Measurements from ENCODE around the gene ADAR. TPM values are rescaled to one million over a fixed set of nuclear protein-coding genes. Genes with fewer than 3 reads are reported as not detected.

ADAR gene
- total RNA-seq, 2 experiments from 2014 or later, result 377 to 398 TPM

DNA sequence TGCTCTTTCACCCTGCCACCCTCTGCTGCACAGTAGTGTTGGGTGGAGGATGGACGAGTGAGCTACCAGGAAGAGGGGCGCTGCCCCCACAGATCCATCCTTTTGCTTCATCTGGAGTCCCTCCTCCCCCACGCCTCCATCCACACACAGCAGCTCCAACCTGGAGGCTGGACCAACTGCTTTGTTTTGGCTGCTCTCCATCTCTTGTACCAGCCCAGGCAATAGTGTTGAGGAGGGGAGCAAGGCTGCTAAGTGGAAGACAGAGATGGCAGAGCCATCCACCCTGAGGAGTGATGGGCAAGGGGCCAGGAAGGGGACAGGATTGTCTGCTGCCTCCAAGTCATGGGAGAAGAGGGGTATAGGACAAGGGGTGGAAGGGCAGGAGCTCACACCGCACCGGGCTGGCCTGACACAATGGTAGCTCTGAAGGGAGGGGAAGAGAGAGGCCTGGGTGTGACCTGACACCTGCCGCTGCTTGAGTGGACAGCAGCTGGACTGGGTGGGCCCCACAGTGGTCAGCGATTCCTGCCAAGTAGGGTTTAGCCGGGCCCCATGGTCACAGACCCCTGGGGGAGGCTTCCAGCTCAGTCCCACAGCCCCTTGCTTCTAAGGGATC is 31.9 kb downstream of the ADAR start:
- no peak for DNase-seq
- Mint-ChIP-seq H3K4me3 (no peak overlapping the region), H3K27me3 (peaks cover 5% of the 10 kb centered on the region), H3K36me3 (ENCODE audit: low read depth) (peaks cover 29% of the 10 kb centered on the region), H3K9me3 (no peaks in the 10 kb centered on the region), H3K27ac (peak overlapping the region; percentile 48), H3K4me1 (peaks cover 3% of the 10 kb centered on the region)
- ChIA-PET POLR2A (interaction anchor here (0.7 to 1.4 kb wide), 3 partner anchors 23 to 292 kb away, joined by 3 to 4 read pairs (median 3); no protein-coding TSS in a partner anchor), CTCF (interaction anchor here (1.1 to 1.4 kb wide), 2 partner anchors 16 to 361 kb away, joined by 3 to 5 read pairs; partner anchors contain the start of gene PMVK)

DNA sequence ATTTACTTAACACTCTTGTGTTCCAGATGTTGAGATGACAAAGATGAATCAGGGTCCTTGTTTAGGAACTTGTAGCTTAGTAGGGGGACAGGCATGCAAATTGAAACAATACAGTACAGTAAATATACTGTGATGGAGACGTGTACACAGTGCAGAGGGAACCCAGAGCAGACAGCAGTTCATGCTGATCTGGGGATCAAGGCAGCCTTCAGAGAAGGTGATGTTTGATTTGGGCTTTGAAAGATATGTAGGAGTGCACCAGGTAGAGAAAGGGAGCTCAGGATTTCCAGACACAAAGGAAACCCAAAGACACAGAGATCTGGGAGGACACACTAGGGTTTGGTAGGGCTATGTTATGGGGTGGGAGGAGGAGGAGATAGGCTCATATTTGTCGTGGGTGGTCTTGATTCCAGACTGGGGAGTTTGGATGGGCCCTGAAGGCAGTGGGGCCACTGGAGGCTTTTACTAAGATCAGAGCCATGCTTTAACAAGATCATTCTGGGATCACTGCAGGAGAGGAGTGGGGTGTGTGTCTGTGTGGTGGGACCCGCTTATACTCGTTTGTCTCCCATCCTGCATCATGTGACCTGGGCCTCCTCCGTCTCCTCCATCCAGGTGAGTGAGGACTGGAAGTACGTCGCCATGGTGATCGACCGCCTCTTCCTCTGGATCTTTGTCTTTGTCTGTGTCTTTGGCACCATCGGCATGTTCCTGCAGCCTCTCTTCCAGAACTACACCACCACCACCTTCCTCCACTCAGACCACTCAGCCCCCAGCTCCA is 32.6 kb downstream of the ADAR start:
- peaks cover 3% of the 10 kb centered on the region for H3K4me1 Mint-ChIP-seq
- ChIA-PET CTCF (no interaction called here), POLR2A (interaction anchor here (0.8 to 1.4 kb wide), 5 partner anchors 13 to 292 kb away, joined by 3 to 6 read pairs (median 3); no protein-coding TSS in a partner anchor)
- H3K27me3 Mint-ChIP-seq, result peaks cover 5% of the 10 kb centered on the region
- no peak overlapping the region for H3K4me3 Mint-ChIP-seq
- H3K9me3 Mint-ChIP-seq, result no peaks in the 10 kb centered on the region
- no peak for DNase-seq
- H3K27ac Mint-ChIP-seq, result no peak overlapping the region
- peaks cover 23% of the 10 kb centered on the region for H3K36me3 Mint-ChIP-seq (ENCODE audit: low read depth)

DNA sequence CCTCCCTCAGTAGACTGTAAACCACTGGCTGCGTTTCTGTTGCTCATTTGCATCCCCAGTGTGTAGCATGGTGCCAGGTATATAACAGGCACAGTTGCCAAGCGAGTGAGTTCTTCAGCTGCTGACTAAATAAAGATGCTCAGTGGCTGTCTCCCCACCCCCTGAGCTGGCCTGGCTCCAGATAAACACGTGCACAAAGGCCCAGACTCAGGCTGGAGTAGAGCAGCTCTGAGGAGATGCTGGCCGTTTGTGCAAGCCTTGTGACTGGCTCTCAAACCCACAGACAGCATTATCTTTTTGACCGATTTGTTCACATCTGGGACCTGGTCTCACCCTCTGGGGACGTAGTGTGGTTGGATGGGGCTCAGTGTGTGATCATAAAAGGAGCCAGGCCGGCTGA is 33.3 kb downstream of the ADAR start:
- Mint-ChIP-seq H3K4me3 (no peak overlapping the region), H3K9me3 (no peaks in the 10 kb centered on the region), H3K27ac (no peak overlapping the region), H3K36me3 (ENCODE audit: low read depth) (peaks cover 18% of the 10 kb centered on the region), H3K4me1 (peaks cover 3% of the 10 kb centered on the region), H3K27me3 (peaks cover 8% of the 10 kb centered on the region)
- ChIA-PET CTCF (interaction anchor here (2.3 kb wide), 1 partner anchor 15 kb away, joined by 16 read pairs; no protein-coding TSS in a partner anchor), POLR2A (interaction anchor here (0.8 to 1.4 kb wide), 5 partner anchors 14 to 293 kb away, joined by 3 to 6 read pairs (median 3); no protein-coding TSS in a partner anchor)
- no peak for DNase-seq

DNA sequence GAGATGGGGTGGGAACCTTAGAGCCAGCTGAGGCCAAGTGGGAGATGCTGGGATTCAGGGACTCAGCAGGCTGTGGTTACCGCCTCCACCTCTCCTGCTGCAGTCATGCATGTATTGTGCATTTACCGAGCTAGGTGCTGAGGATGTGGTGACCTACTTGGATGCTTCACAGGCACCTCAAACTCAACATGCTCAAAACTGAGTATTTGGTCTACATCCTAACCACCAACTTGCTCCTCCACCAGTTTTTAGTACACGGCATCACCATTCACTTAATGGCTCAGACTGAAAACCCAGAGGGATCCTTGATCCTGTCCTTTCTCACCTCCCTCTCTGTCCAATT is 34.8 kb downstream of the ADAR start:
- H3K4me1 Mint-ChIP-seq, result peaks cover 3% of the 10 kb centered on the region
- POLR2A ChIA-PET, result interaction anchor here (1.4 kb wide), 1 partner anchor 19 kb away, joined by 3 read pairs; no protein-coding TSS in a partner anchor
- CTCF ChIA-PET, result interaction anchor here (1.6 to 2.3 kb wide), 2 partner anchors 13 to 22 kb away, joined by 3 to 16 read pairs; no protein-coding TSS in a partner anchor

DNA sequence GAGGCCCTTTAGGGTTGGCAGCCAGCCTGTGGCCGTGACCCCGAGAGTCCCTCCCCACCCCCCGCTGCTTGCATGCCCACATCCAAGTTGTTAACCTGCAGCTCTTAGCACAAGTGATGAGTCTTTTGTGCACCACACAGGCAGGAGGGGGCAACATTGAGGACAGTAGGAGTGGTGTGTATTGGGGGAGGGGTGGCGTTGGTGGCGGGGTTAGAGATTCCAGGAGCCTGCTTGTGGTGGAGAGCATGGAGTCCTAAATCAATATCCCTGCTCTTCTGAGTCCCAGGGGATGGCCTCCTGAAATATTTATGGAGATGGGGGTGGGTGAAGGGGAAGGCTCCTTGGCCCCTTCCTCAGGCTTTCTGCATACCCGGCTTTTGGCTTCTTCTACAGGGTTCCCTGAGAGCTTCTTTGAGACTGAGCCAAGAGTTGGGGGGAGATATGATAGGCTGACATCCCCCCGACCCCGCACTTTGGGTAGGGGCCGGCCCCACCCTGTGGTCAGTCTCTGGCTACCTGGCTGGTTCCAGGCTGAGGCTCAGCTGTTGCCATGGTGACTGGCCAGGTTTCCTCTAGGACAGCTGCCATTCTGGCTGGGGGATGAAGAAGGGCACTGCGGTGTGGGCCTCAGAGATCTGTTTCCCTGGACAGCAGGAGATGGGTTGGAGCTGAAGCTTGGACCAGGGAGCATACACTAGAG is 35.4 kb downstream of the ADAR start:
- Mint-ChIP-seq H3K9me3 (no peaks in the 10 kb centered on the region), H3K36me3 (ENCODE audit: low read depth) (no peaks in the 10 kb centered on the region), H3K27ac (no peak overlapping the region), H3K4me3 (no peak overlapping the region), H3K27me3 (peaks cover 24% of the 10 kb centered on the region), H3K4me1 (peaks cover 4% of the 10 kb centered on the region)
- ChIA-PET POLR2A (interaction anchor here (1.4 kb wide), 1 partner anchor 19 kb away, joined by 3 read pairs; no protein-coding TSS in a partner anchor), CTCF (interaction anchor here (1.6 to 2.3 kb wide), 2 partner anchors 13 to 22 kb away, joined by 3 to 16 read pairs; no protein-coding TSS in a partner anchor)
- no peak for DNase-seq

More for the DNA sequence above, 34.8 kb downstream of the ADAR start:
- H3K27ac Mint-ChIP-seq, result no peak overlapping the region
- DNase-seq, result no peak
- peaks cover 20% of the 10 kb centered on the region for H3K27me3 Mint-ChIP-seq
- H3K4me3 Mint-ChIP-seq, result no peak overlapping the region
- no peaks in the 10 kb centered on the region for H3K9me3 Mint-ChIP-seq
- H3K36me3 Mint-ChIP-seq (ENCODE audit: low read depth), result peaks cover 2% of the 10 kb centered on the region

DNA sequence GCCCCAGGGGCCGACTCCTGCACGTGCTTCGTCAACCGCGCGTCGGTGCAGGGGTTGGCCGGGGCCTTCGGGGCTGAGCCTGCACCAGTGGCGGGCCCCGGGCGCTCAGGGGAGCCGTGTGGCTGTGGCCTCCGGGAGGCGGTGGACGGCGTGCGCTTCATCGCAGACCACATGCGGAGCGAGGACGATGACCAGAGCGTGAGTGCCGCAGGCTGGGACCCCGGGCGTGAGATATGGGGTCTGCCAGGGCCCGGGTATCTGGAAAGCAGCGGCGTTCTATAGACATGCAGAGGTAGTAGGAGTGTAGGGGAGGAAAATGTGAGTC is 36.1 kb downstream of the ADAR start:
- POLR2A ChIA-PET, result no interaction called here
- CTCF ChIA-PET, result no interaction called here
- DNase-seq, result no peak
- H3K4me3 Mint-ChIP-seq, result no peak overlapping the region
- H3K27ac Mint-ChIP-seq, result no peak overlapping the region
- no peaks in the 10 kb centered on the region for H3K9me3 Mint-ChIP-seq
- H3K27me3 Mint-ChIP-seq, result peaks cover 30% of the 10 kb centered on the region
- H3K4me1 Mint-ChIP-seq, result peaks cover 7% of the 10 kb centered on the region
- no peaks in the 10 kb centered on the region for H3K36me3 Mint-ChIP-seq (ENCODE audit: low read depth)

DNA sequence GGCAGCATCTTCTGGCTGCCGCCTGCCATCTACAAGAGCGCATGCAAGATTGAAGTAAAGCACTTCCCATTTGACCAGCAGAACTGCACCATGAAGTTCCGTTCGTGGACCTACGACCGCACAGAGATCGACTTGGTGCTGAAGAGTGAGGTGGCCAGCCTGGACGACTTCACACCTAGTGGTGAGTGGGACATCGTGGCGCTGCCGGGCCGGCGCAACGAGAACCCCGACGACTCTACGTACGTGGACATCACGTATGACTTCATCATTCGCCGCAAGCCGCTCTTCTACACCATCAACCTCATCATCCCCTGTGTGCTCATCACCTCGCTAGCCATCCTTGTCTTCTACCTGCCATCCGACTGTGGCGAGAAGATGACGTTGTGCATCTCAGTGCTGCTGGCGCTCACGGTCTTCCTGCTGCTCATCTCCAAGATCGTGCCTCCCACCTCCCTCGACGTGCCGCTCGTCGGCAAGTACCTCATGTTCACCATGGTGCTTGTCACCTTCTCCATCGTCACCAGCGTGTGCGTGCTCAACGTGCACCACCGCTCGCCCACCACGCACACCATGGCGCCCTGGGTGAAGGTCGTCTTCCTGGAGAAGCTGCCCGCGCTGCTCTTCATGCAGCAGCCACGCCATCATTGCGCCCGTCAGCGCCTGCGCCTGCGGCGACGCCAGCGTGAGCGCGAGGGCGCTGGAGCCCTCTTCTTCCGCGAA is 36.6 kb downstream of the ADAR start:
- H3K4me1 Mint-ChIP-seq, result peaks cover 9% of the 10 kb centered on the region
- H3K27ac Mint-ChIP-seq, result no peak overlapping the region

DNA sequence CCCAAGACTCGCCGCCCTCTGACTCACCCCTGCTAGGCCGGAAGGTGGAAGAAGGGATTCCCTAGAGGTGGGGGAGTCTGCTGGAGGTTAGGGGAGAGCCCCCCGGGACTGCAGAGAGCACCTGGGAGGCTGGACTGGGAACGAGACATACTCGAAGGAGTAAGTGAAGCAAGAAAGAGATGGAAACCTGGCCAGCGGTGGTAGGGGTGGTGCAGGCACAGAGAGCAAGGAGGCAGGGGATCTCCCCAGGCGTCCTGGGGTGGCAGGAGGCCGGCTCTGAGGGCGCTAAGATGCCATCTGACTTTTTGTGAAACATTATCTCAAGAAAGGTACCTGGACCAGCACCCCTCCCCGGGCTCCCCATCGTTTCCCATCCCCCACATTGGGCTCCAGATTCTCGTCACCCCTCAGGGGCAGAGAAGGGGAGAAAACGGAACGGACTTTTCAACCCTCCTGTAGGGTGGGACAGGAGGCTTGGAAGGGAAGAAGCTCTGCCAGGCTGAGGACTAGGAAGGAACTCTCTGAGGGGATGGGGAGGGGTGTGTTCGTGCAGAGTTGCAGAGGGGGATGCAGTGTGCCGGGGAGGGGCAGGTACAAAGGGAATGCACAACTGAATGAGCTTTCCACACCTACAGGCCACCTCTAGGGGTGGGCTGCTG is 39.7 kb downstream of the ADAR start:
- H3K9me3 Mint-ChIP-seq, result no peaks in the 10 kb centered on the region
- peaks cover 45% of the 10 kb centered on the region for H3K27me3 Mint-ChIP-seq
- no peaks in the 10 kb centered on the region for H3K36me3 Mint-ChIP-seq (ENCODE audit: low read depth)
- ChIA-PET CTCF (interaction anchor here (1.0 to 1.4 kb wide), 2 partner anchors 9 to 180 kb away, joined by 3 to 10 read pairs; no protein-coding TSS in a partner anchor), POLR2A (interaction anchor here (1.1 to 1.5 kb wide), 2 partner anchors 10 to 368 kb away, joined by 3 to 6 read pairs; no protein-coding TSS in a partner anchor)
- no peak for DNase-seq
- no peak overlapping the region for H3K4me3 Mint-ChIP-seq
- peaks cover 8% of the 10 kb centered on the region for H3K4me1 Mint-ChIP-seq
- H3K27ac Mint-ChIP-seq, result no peak overlapping the region

More for the DNA sequence above, 36.6 kb downstream of the ADAR start:
- no peak overlapping the region for H3K4me3 Mint-ChIP-seq
- POLR2A ChIA-PET, result no interaction called here
- CTCF ChIA-PET, result no interaction called here
- no peaks in the 10 kb centered on the region for H3K9me3 Mint-ChIP-seq
- H3K36me3 Mint-ChIP-seq (ENCODE audit: low read depth), result no peaks in the 10 kb centered on the region
- DNase-seq, result no peak
- H3K27me3 Mint-ChIP-seq, result peaks cover 35% of the 10 kb centered on the region

DNA sequence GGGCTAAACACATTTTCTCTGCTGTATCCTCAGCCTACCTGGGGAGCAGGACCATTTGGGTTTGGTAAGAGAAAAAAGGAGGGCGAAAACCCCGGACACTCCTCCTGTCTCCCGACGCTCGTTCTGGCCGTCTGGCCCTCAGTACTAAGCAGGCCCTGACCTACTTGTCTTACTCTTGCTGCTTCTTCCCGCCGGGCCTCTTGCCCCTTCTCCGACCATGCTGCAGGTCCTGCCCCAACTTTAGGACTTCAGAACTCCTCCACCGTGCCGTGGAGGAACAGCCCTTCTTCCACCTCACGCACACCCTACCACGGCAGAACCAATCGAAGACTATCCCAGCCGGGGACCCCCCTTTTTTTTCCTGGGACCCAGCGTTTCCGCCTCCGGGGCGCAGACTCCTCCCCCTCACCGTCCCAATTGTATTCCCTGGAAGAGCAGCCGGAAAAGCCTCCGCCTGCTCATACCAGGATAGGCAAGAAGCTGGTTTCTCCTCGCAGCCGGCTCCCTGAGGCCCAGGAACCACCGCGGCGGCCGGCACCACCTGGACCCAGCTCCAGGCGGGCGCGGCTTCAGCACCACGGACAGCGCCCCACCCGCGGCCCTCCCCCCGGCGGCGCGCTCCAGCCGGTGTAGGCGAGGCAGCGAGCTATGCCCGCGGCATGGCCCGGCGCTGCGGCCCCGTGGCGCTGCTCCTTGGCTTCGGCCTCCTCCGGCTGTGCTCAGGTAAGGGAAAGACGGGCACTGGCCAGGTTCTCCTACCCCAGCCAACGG is 40.4 kb downstream of the ADAR start, which contains the start of gene CHRNB2:
Gene CHRNB2 (plus strand): TSS at position 393 of the 771 bp plus-strand sequence. CDS start 267 bp downstream, at position 660.
- ChIA-PET POLR2A (interaction anchor here (0.7 to 1.5 kb wide), 3 partner anchors 10 to 369 kb away, joined by 3 to 6 read pairs (median 3); no protein-coding TSS in a partner anchor), CTCF (interaction anchor here (1.0 to 1.4 kb wide), 3 partner anchors 8 to 494 kb away, joined by 3 to 10 read pairs (median 3); no protein-coding TSS in a partner anchor)
- Mint-ChIP-seq H3K9me3 (no peaks in the 10 kb centered on the region), H3K27ac (no peak within 1 kb of the TSS), H3K4me1 (peaks cover 6% of the 10 kb centered on the region), H3K4me3 (no peak within 1 kb of the TSS), H3K27me3 (peaks cover 43% of the 10 kb centered on the region), H3K36me3 (ENCODE audit: low read depth) (no peaks in the 10 kb centered on the region)
- peak; percentile 76 for DNase-seq

DNA sequence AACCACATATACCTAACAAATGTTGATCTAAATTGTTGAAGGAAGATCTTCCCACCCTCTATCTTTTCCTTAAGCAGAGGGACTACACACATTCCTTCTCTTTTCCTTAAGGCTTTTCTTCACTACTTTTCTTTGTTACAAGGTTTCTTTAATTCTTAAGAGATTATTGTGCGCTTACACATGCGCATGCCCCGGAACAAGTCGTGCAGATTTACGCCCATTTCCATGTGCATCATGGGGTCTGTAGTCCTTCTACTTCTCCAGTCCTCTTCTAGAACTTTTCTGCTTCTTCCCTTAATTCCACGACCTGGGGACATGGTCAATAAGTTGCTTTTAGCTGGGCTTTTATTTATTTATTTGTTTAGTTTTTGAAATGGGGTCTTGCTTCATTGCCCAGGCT is 42.1 kb downstream of the ADAR start:
- peaks cover 43% of the 10 kb centered on the region for H3K27me3 Mint-ChIP-seq
- H3K36me3 Mint-ChIP-seq (ENCODE audit: low read depth), result no peaks in the 10 kb centered on the region
- H3K9me3 Mint-ChIP-seq, result no peaks in the 10 kb centered on the region
- ChIA-PET CTCF (no interaction called here), POLR2A (interaction anchor here (1.1 kb wide), 1 partner anchor 14 kb away, joined by 3 read pairs; no protein-coding TSS in a partner anchor)
- no peak overlapping the region for H3K4me3 Mint-ChIP-seq
- peaks cover 6% of the 10 kb centered on the region for H3K4me1 Mint-ChIP-seq
- no peak overlapping the region for H3K27ac Mint-ChIP-seq
- DNase-seq, result no peak

DNA sequence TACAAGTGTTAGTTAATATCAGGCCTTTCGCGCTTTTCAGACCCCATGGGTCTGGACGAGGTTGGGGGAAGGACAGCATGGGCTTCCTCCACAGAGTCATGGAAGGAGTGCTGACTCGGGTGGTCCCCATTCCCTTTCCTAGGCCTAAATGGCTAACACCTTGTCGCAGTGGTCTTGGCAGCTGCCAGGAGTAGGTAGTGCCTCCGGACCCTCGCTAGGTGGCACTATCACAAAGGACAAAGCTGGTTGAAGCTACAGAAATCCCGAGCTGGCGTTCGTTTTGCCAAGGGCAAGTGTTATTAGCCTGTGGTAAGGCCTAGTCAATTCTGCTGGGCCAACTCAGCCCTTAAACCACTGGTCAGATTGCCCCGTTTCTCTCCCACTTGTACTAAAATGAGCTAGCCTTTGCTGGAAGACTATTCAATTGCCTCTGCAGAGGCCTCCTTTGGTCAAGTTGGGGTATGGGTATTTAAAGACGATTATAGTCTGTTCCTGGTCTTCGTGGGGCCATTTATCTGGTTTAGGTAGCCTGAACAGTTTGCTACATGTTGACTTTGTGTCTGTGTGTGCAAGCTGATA is 48.4 kb downstream of the ADAR start:
- Mint-ChIP-seq H3K36me3 (ENCODE audit: low read depth) (peaks cover 32% of the 10 kb centered on the region), H3K27ac (peak overlapping the region; percentile 81), H3K27me3 (no peaks in the 10 kb centered on the region), H3K9me3 (no peaks in the 10 kb centered on the region), H3K4me3 (peak overlapping the region; percentile 77), H3K4me1 (peaks cover 43% of the 10 kb centered on the region)
- ChIA-PET CTCF (interaction anchor here (0.6 to 2.5 kb wide), 61 partner anchors 8 to 526 kb away, joined by 3 to 19 read pairs (median 4); partner anchors contain the start of genes ADAM15, CHRNB2, FLAD1 and KCNN3), POLR2A (interaction anchor here (0.7 to 1.9 kb wide), 8 partner anchors 15 to 378 kb away, joined by 3 to 7 read pairs (median 4); partner anchors contain the start of gene PMVK)
- DNase-seq, result peak; percentile 86
